HFF-Myc (cell line): ENCODE data around the gene ACER1.
A peak's percentile ranks its signal among the peaks of the same experiment; 100 is the strongest.

ENCODE experiments used
- DNase-seq: peaks from one replicate; pipeline ENCODE4 v3.0.0-alpha.2; 2011; ENCODE audit warnings: low read depth; ENCODE audit errors: extremely low read depth
- H3K4me3 ChIP-seq: replicated peaks from 2 replicates; pipeline ENCODE4 v1.5.1; 2011; ENCODE audit warnings: low read depth, mild to moderate bottlenecking, control low read depth, low read length
- CTCF ChIP-seq: IDR thresholded peaks from 2 replicates; pipeline ENCODE4 v1.5.1; 2012; ENCODE audit warnings: mild to moderate bottlenecking, low read depth, low read length, control low read depth; ENCODE audit errors: missing control alignments

The ACER1 gene

DNA sequence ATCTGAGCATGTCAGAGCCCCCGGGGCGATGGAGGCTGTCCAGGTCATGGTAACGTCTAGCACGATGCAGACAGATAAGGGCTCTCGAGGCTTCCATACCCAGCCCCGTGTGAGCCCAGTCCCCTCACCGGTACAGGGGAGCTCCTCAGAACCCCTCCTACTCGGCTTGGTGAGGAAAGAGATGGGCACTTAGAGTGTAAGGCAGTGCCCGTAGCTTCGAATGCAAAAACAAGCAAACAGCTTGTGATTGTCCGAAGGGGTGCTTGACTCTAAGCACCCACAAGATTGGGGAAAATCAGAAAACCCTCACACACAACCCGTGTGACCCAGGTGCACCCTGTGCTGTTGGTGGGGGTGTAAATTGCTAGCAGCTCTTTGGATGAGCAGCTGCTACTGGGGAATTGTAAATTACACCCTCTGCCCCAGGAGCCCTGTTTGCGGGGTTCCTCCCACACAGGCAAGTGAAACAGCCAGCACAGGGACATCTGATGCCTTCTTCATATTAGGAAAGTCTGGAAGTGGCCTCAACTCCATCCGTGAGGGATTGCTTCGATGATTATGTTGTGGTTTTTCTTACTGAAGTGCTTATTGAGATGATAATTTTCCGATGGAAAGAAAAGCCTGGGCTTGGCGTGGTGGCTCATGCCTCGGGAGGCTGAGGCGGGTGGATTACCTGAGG, 43.2 kb upstream of the ACER1 start:
- no peak for DNase-seq
- TF ChIP-seq CTCF, result no peak
- no peak overlapping the region for H3K4me3 ChIP-seq

DNA sequence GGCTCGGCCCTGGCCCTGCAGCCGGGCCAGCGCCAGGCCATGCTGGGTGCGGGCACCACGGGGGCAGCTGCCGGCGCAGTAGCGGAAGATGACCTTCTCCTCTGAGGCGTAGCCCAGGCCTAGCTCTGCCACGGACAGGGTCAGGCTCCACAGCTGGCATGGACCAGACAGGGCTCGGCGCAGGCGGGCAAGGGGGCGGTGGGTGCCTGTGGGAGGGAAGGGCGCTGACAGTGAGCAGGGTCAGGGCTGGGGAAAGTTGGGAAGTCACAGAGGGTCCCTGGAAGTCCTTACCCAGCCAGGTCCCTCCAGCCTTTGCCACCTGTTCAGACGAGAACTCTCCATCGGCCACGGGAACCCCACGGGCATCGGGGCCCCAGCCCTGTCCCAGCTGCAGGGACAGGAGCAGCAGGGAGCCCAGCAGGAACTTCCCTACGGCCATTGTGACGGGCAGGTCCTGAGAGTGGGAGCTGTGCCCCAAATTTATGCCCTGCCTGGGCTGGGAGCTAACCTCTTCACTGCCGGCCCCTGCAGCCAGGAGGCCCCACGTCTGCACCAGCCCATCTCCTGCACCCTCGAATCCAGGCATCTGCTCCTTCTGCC, 42.1 kb upstream of the ACER1 start, which contains the start of gene PSPN:
Gene PSPN, minus strand, starts transcription at position 523 of the 600 bp plus-strand sequence. Its CDS starts 84 bp downstream, at position 439.
- H3K4me3 ChIP-seq, result no peak within 1 kb of the TSS
- no peak for TF ChIP-seq CTCF
- DNase-seq, result no peak

DNA sequence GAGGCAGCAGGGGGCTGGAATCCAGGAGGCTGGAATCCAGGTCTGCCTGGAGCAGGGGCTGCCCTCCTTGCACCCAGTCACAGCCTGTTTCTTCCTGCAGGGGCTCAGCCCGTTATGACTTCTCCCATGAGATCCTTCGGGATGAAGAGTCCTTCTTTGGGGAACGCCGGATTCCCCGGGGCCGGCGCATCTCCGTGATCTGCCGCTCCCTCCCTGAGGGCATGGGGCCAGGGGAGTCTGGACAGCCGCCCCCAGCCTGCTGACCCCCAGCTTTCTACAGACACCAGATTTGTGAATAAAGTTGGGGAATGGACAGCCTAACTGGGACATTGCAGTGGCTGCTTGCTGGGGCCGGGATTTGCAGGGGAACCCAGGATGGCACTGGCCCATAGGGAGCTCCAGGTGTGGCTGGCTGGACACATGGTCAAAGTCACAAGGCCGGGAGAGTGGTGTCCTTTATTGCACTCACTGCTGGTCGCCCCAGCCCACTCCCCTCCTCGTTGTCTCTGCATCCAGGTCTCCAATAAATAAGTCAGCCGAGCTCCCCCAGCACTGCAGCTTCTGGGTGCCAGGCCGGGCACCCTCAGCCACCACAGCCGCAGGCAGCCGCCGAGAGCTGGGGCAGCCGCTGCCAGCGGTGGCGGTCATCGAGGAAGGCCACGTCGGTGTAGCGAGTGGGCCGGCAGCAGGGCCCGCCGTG, 41.4 kb upstream of the ACER1 start:
- DNase-seq, result no peak
- TF ChIP-seq CTCF, result no peak
- no peak overlapping the region for H3K4me3 ChIP-seq

- TF ChIP-seq CTCF, result no peak
- DNase-seq, result no peak
- H3K4me3 ChIP-seq, result peak overlapping the region; percentile 40
Measured at GRCh38 chr19:6374161-6374709, 40.8 kb upstream of the ACER1 start.

DNA sequence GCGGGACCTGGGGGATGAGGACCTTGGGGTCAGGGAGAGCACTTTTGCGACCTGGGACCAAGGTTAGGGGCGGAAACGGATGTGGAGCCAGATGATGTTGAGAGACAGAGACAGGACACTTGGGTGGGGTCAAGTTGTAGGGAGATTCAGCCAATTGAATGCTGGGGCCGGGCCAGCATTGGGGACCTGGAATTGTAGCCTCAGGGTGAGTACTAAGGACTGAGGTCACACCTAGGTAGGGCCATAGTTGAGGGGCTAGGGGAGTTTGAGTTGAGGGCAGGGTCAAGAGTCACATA, 40.3 kb upstream of the ACER1 start:
- TF ChIP-seq CTCF, result no peak
- no peak for DNase-seq
- H3K4me3 ChIP-seq, result peak overlapping the region; percentile 40

DNA sequence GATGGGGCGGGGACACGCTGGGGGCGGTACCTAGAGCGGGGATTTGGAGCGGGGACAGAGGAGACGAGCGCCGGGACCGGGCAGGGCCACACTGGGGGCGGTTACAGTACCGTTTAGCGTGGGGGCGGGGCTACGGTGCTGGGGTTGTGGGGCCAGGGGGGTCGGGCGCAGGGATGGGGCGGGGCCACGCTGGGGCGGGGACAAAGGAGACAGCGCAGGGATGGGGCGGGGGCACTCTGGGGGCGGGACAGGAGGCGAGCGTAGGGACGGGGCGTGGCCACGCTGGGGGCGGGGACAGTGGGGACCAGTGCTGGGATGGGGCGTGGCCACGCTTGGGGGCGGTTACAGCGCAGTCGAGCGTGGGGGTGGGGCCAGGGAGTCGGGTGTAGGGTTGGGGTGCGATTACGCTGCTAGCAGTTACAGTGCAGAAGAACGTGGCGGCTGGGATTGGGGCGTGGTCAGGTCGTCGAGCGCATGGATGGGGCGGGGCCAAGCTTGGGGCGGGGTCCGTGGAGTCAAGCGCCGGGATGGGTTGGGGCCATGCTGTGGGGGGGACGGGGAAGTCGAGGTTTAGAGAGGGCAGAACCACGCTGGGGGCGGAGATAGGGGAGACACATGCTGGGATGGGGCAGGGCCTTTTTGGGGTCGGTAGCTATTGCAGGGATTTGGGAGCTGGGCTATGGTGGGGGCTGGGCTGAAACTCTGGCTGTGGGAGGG, 39.8 kb upstream of the ACER1 start:
- TF ChIP-seq CTCF, result no peak
- peak; percentile 91 for DNase-seq
- H3K4me3 ChIP-seq, result peak overlapping the region; percentile 69
